HG03103 (cell line): Measurements from ENCODE around the gene SEMA7A.
"Not testable (repeated sequence)": the region's sequence is repeated elsewhere in the genome, so short reads cannot be mapped to it uniquely, and the experiment has no call there.

Experiments
- ATAC-seq: cut with Tn5 transposase; IDR thresholded peaks from one replicate; pipeline ENCODE4 v1.9.1; 2021; ENCODE audit warnings: low read depth; ENCODE audit not compliant: unreplicated experiment

Gene SEMA7A

GRCh38 chr15:74400915-74401757 lies 32.6 kb downstream of the SEMA7A start:
- ATAC-seq = no peak

DNA sequence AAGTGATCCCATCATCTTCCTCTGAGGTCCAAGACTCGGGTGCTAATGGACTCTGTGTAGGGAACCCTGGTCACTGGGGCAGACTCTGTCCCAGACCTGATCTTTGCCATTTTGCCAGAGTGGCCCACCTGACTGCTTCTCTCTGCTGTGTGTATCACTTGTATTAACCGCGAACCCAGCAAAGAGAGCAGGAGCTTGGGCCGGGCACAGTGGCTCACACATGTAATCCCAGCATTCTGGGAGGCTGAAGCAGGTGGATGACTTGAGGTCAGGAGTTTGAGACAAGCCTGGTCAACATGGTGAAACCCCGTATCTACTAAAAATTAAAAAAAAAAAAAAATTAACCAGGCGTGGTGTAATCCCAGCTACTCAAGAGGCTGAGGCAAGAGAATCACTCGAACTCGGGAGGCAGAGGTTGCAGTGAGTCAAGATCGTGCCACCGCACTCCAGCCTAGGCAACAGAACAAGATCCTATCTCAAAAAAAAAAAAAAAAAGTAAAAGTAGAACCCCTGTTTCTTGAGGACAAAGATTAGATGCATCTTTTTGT lies 33.4 kb downstream of the SEMA7A start:
- ATAC-seq = no peak

- ATAC-seq = no peak
Observed at GRCh38 chr15:74399511-74400312, 34.0 kb downstream of the SEMA7A start.

GRCh38 chr15:74399100-74399499 lies 34.7 kb downstream of the SEMA7A start:
- no peak for ATAC-seq

DNA sequence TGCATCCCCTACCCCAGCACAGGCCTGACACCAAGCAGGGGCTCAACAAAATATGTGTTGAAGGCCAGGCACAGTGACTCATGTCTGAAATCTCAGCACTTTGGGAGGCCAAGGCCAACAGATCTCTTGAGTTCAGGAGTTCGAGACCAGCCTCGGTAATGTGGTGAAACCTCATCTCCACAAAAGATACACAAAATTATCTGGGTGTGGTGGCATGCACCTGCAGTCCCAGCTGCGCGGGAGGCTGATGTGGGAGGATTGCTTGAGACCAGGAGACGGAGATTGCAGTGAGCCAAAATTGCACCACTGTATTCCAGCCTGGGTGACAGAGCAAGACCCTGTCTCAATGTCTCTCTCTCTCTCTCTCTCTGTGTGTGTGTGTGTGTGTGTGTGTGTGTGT lies 35.6 kb downstream of the SEMA7A start:
- ATAC-seq = no peak

GRCh38 chr15:74397239-74398068 lies 36.3 kb downstream of the SEMA7A start:
- ATAC-seq = no peak

- no peak for ATAC-seq
Observed at GRCh38 chr15:74396445-74397238, 37.1 kb downstream of the SEMA7A start.

DNA sequence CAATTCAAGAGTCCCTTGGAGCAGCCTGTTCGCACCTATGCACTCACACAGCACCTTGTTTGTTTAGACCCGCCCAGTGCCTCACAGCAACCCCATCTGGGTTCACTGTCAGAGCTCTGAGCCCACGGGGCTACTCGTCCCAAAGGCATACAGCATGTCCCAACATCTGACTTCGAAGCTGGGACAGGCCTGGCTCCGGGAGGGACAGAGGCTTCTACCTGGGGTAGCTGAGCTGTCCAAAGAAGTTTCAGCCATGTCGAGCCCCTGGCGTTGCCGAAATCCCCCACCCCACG lies 37.7 kb downstream of the SEMA7A start:
- no peak for ATAC-seq

- ATAC-seq = no peak
Observed at GRCh38 chr15:74395319-74396145, 38.2 kb downstream of the SEMA7A start.

GRCh38 chr15:74394090-74394846 lies 39.5 kb downstream of the SEMA7A start:
- no peak for ATAC-seq

DNA sequence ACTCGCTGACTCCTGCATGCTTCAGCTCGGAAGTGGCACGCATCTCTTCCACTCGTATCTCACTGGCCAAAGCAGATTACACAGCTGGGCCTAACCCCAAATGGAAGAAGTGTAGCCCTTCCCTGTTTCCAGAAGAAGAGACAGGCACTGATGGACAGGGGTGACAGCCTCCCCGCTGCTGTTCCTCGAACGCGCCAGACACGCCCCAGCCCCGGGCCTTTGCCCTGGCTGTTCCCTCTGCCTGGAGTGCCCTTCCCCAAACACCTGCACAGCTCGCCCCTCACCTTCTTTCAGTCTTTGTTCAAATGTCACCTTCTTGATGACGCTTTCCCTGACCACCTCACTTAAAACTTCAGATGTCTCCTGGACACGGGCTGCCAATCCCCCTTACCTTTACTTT lies 40.3 kb downstream of the SEMA7A start:
- no peak for ATAC-seq

DNA sequence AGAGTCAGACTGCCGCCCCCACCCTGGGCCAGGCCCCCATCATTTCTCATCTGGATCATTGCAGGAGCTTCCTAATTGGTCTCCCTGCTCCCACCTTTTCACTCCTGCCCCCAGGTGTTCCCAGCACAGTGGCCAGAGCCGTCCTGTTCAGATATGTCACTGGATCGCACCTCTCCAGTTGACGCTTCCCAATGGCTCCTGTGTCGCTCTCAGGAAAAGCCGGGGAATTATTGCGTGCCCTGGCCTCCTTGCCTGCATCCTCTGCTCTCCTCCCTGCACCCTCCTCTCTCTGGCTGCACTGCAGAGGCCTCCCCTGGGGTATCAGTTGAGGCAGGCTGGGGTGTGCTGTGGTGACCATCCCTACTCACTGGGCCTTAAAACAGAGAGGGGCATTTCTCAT lies 40.9 kb downstream of the SEMA7A start:
- ATAC-seq = no peak

GRCh38 chr15:74392451-74392830 lies 41.3 kb downstream of the SEMA7A start:
- ATAC-seq = no peak

DNA sequence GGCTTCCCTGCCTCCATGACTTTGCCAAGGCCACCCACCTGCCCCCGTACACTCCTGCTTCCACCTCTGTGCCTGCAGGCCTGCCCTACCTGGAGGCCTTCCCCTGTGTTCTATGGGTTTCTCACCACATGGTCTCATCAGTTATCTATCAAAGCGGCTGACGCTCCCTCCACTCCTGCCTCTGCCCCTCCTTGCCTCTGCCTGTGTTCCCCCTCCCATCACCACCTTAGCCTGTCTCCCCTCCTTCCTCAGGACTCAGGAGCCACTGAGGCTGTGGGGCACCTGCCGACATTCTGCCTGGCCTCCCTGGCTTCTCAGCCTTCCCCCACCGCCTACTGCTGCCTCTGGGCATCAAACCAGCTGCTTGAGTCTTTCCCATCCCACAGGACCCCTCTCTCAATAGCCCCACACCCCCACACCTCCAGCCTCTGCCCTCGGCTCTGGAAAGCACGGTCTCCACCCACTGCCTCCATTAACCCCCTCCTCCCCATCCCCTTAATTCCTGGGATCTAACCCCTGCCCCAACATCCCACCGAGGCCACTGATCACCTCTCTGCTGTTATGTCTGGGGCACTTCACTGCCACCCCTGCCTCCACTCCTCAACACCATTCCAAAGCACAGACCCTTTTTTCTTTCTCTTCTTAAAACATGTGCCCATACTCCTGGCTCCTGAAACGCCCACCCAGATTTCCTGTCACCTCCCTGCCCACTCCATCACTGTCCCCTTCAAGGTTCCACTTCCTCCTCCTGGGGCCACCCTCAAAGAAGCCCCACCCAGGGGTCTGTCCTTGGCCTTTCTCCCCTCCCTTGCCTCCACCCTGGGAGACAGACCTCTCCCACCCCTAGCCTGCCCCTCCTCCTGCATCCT lies 41.9 kb downstream of the SEMA7A start:
- no peak for ATAC-seq

- no peak for ATAC-seq
Observed at GRCh38 chr15:74390647-74391288, 43.0 kb downstream of the SEMA7A start.

- ATAC-seq = not testable (repeated sequence)
Observed at GRCh38 chr15:74390049-74390646, 43.6 kb downstream of the SEMA7A start.
